Psoas muscle (tissue), 8 donors: Measurements from ENCODE around the gene SUMO2. TPM values are rescaled to one million over a fixed set of nuclear protein-coding genes. Genes with fewer than 3 reads are reported as not detected.
"Not testable (repeated sequence)": the region's sequence is repeated elsewhere in the genome, so short reads cannot be mapped to it uniquely, and the experiment has no call there.

Experiments used
- ATAC-seq, 4 donors: fragments of 200-7000 bp; cut with Tn5 transposase; one replicate each; pipeline ENCODE4 v1.9.1; 2020; ENCODE audit warnings: moderate library complexity in 3 of 4, mild to moderate bottlenecking in 2 of 4
- DNase-seq, 2 donors: peaks; one replicate each; pipeline ENCODE4 v3.0.0-alpha.2; 2020
- H3K27ac ChIP-seq: fragments of 200-600 bp; one replicate; pipeline ENCODE4 v1.8.0; 2022
- H3K27me3 ChIP-seq, 3 donors: fragments of 200-600 bp in 1 of 3; one replicate each; pipeline versions ENCODE4 v1.6.1 to v1.8.0; 2013 to 2022; ENCODE audit warnings: low read length in 2 of 3, mild to moderate bottlenecking in 2 of 3, moderate library complexity in 1 of 3; ENCODE audit not compliant: insufficient read depth in 3 of 3
- H3K36me3 ChIP-seq, 2 donors: fragments of 200-600 bp in 1 of 2; one replicate each; pipeline versions ENCODE4 v1.6.1 to v1.8.0; 2013 to 2022; ENCODE audit warnings: low read depth in 1 of 2, mild to moderate bottlenecking in 1 of 2, moderate library complexity in 1 of 2; ENCODE audit not compliant: insufficient read depth in 1 of 2
- H3K4me1 ChIP-seq: fragments of 200-600 bp; one replicate; pipeline ENCODE4 v1.8.0; 2022
- H3K4me3 ChIP-seq: fragments of 200-600 bp; one replicate; pipeline ENCODE4 v1.8.0; 2022; ENCODE audit warnings: mild to moderate bottlenecking
- H3K9me3 ChIP-seq: fragments of 200-600 bp; one replicate; pipeline ENCODE4 v1.8.0; 2022
- WGBS, 3 donors: extraction: QIAGEN DNeasy Blood & Tissue Kit; methylation state at CpG; one replicate each; pipeline versions ENCODE4 v1.1.6 to v1.1.7; 2013; 5-methylcytosine and 5-hydroxymethylcytosine counted together
- intact Hi-C, 2 donors: fragments of 100-400 bp; cut with DNase I; formaldehyde crosslinking; loops; one replicate each; pipeline versions ENCODE4 v1.11.0 to v1.14.2; 2022
- polyA plus RNA-seq, 3 donors: library from polyadenylated mRNA; stranded (reverse); fragments of 200-250 nt; gene quantifications; one replicate each; pipeline ENCODE4 v1.2.3, GENCODE V29; 2013
- total RNA-seq, 4 donors: library from RNA; stranded (reverse); fragmentation: NEBNext Ultra II Directional in 2 of 4; extraction: Animal tissue kit (Norgen Biotek cat#: 25700) in 2 of 4; gene quantifications; one replicate each; pipeline versions ENCODE4 v1.2.1 to v1.2.4, GENCODE V29; 2021 to 2023
- TF ChIP-seq, protein P1 (sequence below): fragments of 200-600 bp; IDR thresholded peaks from one replicate; pipeline ENCODE4 v1.8.0; 2022; ENCODE audit warnings: antibody characterized with exemption
- donor health status: healthy with polysubstance abuse.
- donor health status: DM: no; HTN: no; CAD: no; lungs with moderate emphysema.
- donor health status: Bipolar disorder and iron deficiency.
- donor health status: healthy.
- donor health status: DM: yes; HTN: yes; CAD: no.
- donor health status: DM: no; HTN: no; CAD: no.
- donor health status: DM: no; HTN: no; CAD: no.
- donor health status: DM: yes; HTN: yes; CAD: no.

Gene SUMO2
- total and polyA plus RNA-seq, 7 donors, result 50.1 to 203 (median 161) TPM

GRCh38 chr17:75168998-75169397 is 13.8 kb downstream of the SUMO2 start:
- no peaks in the 10 kb centered on the region for H3K27me3 ChIP-seq
- 85 to 89% (median 85%) methylated on average over 4 of the region's 4 CpGs for WGBS, 3 donors
- intact Hi-C loops, result no loop called here
- peaks cover 6 to 94% of the 10 kb centered on the region in 2 donors for H3K36me3 ChIP-seq
- H3K4me3 ChIP-seq, result no peak overlapping the region
- ATAC-seq (no peak), DNase-seq (no peak)
- no peaks in the 10 kb centered on the region for H3K4me1 ChIP-seq
- no peaks in the 10 kb centered on the region for H3K9me3 ChIP-seq
- H3K27ac ChIP-seq, result no peak overlapping the region
- TF ChIP-seq, protein P1, sequence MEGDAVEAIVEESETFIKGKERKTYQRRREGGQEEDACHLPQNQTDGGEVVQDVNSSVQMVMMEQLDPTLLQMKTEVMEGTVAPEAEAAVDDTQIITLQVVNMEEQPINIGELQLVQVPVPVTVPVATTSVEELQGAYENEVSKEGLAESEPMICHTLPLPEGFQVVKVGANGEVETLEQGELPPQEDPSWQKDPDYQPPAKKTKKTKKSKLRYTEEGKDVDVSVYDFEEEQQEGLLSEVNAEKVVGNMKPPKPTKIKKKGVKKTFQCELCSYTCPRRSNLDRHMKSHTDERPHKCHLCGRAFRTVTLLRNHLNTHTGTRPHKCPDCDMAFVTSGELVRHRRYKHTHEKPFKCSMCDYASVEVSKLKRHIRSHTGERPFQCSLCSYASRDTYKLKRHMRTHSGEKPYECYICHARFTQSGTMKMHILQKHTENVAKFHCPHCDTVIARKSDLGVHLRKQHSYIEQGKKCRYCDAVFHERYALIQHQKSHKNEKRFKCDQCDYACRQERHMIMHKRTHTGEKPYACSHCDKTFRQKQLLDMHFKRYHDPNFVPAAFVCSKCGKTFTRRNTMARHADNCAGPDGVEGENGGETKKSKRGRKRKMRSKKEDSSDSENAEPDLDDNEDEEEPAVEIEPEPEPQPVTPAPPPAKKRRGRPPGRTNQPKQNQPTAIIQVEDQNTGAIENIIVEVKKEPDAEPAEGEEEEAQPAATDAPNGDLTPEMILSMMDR, result no peak

DNA sequence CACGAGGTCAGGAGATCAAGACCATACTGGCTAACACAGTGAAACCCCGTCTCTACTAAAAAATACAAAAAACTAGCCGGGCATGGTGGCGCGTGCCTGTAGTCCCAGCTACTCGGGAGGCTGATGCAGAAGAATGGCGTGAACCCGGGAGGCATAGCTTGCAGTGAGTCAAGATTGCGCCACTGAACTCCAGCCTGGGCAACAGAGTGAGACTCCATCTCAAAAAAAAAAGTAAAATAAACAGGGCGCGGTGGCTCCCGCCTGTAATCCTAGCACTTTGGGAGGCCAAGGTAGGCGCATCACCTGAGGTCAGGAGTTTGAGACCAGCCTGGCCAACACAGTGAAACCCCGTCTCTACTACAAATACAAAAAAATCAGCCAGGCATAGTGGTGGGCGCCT is 18.2 kb downstream of the SUMO2 start:
- WGBS, 3 donors, result 98% methylated on average over 15 of the region's 15 CpGs
- H3K9me3 ChIP-seq, H3K27ac ChIP-seq, ATAC-seq, intact Hi-C loops, DNase-seq, H3K27me3 ChIP-seq, H3K4me1 ChIP-seq, H3K4me3 ChIP-seq: not testable (repeated sequence)
- peaks cover 0 to 61% of the 10 kb centered on the region in 2 donors for H3K36me3 ChIP-seq

- DNase-seq (no peak), ATAC-seq (no peak)
- no peak overlapping the region for H3K4me3 ChIP-seq
- intact Hi-C loops, result no loop called here
- TF ChIP-seq, protein P1, result no peak
- WGBS, 3 donors, result 91 to 93% (median 91%) methylated on average over 5 of the region's 5 CpGs
- peaks cover 0 to 53% of the 10 kb centered on the region in 2 donors for H3K36me3 ChIP-seq
- peaks cover 7% of the 10 kb centered on the region for H3K4me1 ChIP-seq
- H3K9me3 ChIP-seq, result no peaks in the 10 kb centered on the region
- H3K27ac ChIP-seq, result no peak overlapping the region
- no peaks in the 10 kb centered on the region for H3K27me3 ChIP-seq
Observed at GRCh38 chr17:75163074-75163473, 19.7 kb downstream of the SUMO2 start.

- ATAC-seq (peak; percentile 45 to 73 (median 62)), DNase-seq (no peak)
- TF ChIP-seq, protein P1, result no peak
- Histone ChIP-seq H3K4me1 (peaks cover 11% of the 10 kb centered on the region), H3K27ac (peak overlapping the region; percentile 53), H3K4me3 (no peak overlapping the region), H3K9me3 (no peaks in the 10 kb centered on the region), H3K36me3 (peaks cover 0 to 25% of the 10 kb centered on the region in 2 donors), H3K27me3 (no peaks in the 10 kb centered on the region)
- 81 to 91% (median 81%) methylated on average over 5 of the region's 5 CpGs for WGBS, 3 donors
- intact Hi-C loops, result no loop called here
Observed at GRCh38 chr17:75160211-75160610, 22.5 kb downstream of the SUMO2 start.

- 93 to 98% (median 93%) methylated on average over 4 of the region's 4 CpGs for WGBS, 3 donors
- Histone ChIP-seq H3K4me1 (peaks cover 16% of the 10 kb centered on the region), H3K27ac (peak overlapping the region; percentile 53), H3K27me3 (no peaks in the 10 kb centered on the region), H3K4me3 (no peak overlapping the region), H3K36me3 (peaks cover 0 to 18% of the 10 kb centered on the region in 2 donors), H3K9me3 (no peaks in the 10 kb centered on the region)
- intact Hi-C loops, result no loop called here
- no peak for ATAC-seq
- no peak for DNase-seq
- TF ChIP-seq, protein P1, result no peak
Observed at GRCh38 chr17:75159196-75160031, 23.3 kb downstream of the SUMO2 start.

GRCh38 chr17:75158480-75158879 is 24.3 kb downstream of the SUMO2 start:
- peaks cover 0 to 11% of the 10 kb centered on the region in 2 donors for H3K36me3 ChIP-seq
- H3K9me3 ChIP-seq, intact Hi-C loops, H3K4me3 ChIP-seq, H3K27me3 ChIP-seq, ATAC-seq, H3K27ac ChIP-seq: not testable (repeated sequence)
- peaks cover 16% of the 10 kb centered on the region for H3K4me1 ChIP-seq
- WGBS, 3 donors, result 87 to 94% (median 88%) methylated on average over 8 of the region's 8 CpGs
- DNase-seq, result peak in 1 of 2 donors; percentile 29
